Urothelium cell line (cell line): ENCODE data around the gene MSRB3.

Experiments
- DNase-seq: peaks from one replicate; pipeline ENCODE4 v3.0.0; 2011; ENCODE audit warnings: low spot score, mixed read lengths
- FAIRE-seq: peaks from 2 replicates; lab custom pipeline; 2011; peaks lifted over from hg19 to GRCh38; lab: Jason Lieb, UNC

MSRB3 gene

DNA sequence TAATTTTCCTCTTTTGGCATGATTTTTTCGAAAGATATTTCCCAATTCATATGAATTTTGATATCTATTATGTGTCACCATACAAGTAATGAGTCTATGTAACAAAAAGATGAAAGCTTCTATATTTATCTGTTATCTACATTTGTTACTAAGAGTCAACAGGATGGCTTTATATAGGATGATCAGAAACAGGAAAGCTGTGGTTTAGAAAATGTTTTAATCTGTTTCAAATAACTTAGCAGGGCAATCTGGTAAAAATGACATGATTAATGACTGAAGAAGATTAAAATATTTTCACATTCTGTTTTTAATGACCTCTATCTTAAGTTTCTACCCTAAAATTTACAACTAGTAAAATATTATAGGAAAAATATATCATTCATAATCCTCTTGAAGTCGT is 105.8 kb downstream of the MSRB3 start:
- FAIRE-seq (no peak), DNase-seq (no peak)

- FAIRE-seq (no peak), DNase-seq (no peak)
Observed at GRCh38 chr12:65387396-65387795, 108.9 kb downstream of the MSRB3 start.

DNA sequence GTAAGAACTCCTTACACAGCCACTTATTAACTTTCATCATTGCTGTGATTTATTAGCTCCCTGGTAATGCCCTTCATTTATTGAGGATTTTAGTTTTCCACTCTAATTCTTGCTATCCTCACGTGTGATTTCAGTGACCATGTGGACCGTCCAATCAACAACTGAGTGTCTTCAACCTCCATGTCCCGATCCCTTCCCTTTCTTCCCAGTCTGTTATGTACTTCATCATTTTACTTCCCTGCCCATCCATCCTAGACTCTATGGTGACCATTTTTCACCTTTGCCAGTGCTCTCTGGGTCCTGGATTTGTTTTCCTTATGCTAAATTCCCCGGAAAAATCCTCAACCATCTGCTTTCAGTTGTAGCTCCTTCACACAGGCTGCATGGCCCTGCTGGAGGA is 111.0 kb downstream of the MSRB3 start:
- no peak for DNase-seq
- FAIRE-seq = no peak

DNA sequence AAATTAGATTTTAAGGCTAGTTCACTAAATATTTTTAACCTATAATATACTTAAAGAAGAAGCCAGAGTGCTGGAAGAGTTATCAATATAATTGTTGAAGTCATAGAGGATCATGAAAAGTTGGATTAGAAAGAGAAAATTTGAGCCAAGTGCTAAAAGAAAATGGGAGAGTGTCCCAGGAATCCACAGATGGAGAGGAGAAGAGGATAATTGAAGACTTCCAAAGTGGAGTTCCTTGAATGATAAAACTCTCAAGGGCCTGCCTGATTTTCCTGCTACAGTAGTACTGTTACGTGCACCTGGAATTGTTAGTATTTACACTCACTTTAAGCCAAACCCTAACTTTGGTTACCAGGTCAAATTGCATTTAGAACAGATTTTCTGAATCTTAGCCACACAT is 113.2 kb downstream of the MSRB3 start:
- FAIRE-seq = no peak

DNA sequence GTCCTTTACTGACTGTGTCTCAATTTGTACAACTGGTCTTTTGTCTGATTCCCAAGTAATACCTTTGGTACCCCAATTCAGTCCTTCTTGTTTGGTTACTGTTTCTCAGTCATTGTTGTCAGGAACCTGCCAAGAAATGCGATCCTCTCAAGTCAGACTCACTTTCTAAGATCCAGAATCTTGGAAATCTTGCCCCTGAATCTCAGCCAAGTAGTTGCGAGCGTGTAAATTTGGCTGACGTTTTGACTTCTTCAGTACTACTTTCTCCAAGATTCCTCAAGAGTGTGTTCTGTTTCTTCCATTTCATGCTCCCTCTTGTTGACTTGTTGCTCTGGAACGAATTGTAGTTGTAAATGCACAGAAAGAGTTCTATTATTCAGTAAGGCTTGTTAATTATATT is 114.0 kb downstream of the MSRB3 start:
- FAIRE-seq (no peak), DNase-seq (no peak)

More for the DNA sequence above, 113.2 kb downstream of the MSRB3 start:
- DNase-seq = no peak

- no peak for DNase-seq
- FAIRE-seq = no peak
Observed at GRCh38 chr12:65403188-65403587, 124.7 kb downstream of the MSRB3 start.

GRCh38 chr12:65407388-65408149 is 129.1 kb downstream of the MSRB3 start:
- DNase-seq (no peak), FAIRE-seq (no peak)

DNA sequence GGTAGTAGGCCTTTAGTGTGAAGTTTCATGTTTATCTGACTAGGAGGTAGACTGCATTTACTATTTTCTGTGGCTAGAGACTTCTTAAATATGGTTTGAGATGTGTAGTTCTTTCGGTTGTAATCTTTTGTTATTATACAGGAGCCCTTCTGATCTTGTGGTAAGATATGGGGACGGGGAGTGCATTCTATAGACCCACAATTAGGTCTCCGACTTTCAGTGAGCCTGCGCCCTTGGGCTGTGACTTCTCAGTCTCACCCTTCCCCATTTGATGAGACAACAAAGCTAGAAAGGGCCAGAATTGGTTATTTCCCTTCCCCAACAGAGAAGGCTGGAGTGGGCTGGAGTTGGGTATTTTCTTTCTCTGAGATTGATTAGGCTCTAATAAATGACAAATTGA is 130.0 kb downstream of the MSRB3 start:
- DNase-seq = no peak
- no peak for FAIRE-seq

DNA sequence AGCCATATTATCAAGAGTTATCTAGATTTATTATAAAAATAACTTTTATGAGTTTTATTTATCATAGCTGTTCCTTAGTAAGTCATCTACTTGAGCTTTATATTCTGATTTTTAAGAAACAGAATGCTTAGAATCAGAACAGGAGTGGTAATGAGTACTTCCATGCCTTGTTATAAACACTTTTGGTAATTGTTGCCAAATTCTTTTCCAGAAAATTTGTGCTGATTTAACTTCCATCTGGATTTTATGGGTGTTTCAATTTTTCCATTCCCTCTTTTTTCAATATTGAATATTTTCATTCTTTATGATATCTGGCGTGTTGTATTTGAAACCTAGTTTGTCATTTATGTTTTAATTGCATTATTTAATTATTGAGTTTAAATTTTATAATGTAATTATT is 131.2 kb downstream of the MSRB3 start:
- no peak for DNase-seq
- FAIRE-seq = no peak

- DNase-seq = no peak
- FAIRE-seq = no peak
Observed at GRCh38 chr12:65411171-65411570, 132.7 kb downstream of the MSRB3 start.

GRCh38 chr12:65414526-65414925 is 136.0 kb downstream of the MSRB3 start:
- DNase-seq = no peak
- no peak for FAIRE-seq

DNA sequence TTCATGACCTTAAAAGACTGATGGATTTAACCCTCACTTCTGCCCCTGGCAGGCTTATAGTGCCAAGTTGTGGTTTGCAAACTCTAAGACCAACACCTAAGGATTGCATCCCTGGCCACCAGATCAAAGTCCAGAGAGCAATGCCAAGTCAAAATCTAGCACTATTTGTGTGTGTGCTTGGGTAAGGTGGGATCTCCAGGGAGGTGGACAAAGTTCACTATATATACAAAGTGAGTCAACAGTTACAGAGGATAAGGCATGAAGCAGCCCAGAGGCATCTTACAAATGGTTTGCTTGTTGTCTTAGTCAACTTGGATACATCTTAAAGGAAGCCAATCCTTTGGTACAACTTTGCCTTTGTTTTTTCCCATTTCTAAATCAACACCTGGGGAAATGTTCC is 137.3 kb downstream of the MSRB3 start:
- FAIRE-seq = no peak
- no peak for DNase-seq

DNA sequence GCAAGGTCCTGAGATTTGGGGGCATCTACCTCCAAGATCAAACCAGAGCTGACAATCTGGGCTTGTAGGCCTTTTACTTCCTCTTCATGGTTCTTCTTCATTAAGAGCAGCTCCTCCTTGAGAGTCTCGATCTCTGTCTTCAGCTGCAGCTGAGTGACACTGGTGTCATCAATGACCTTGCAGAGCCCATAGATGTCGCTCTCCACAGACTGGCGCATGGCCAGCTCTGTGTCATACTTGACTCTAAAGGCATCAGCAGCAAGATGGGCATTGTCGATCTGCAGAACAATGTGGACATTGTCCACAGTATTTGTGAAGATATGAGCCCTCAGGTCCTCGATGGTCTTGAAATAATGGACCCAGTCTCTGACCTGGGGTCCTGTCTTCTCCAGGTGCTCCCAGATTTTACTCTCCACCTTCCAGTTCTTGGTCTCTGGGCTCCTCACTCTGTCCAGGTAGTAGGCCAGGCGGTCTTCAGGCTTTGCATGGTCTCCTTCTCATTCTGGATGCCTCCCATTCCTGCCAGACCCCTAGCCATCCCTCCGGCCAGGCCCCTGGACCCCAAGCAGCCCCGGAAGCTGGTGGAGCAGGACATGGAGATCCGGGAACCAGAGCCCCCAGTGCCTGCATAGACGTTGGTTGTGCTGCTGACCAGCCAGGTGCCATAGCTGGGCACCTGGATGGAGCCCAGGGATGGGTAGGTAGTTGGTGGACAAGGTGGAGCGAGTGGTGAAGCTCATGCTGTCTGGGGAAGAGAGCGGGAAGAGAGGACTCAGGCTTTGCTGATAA is 141.0 kb downstream of the MSRB3 start:
- no peak for FAIRE-seq
- DNase-seq = no peak

DNA sequence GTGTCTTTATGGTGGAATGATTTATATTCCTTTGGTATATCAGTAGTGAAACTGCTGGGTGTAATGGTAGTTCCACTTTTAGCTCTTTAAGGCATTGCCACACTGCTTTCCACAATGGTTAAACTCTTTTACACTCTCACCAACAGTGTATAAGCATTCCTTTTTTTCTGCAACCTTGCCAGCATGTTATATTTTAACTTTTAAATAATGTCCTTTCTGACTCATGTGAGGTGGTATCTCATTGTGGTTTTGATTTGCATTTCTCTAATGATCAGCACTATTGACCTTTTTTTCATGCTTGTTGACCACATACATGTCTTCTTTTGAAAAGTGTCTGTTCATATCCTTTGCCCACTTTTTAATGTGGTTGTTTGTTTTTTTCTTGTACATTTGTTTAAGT is 142.5 kb downstream of the MSRB3 start:
- DNase-seq (no peak), FAIRE-seq (no peak)

DNA sequence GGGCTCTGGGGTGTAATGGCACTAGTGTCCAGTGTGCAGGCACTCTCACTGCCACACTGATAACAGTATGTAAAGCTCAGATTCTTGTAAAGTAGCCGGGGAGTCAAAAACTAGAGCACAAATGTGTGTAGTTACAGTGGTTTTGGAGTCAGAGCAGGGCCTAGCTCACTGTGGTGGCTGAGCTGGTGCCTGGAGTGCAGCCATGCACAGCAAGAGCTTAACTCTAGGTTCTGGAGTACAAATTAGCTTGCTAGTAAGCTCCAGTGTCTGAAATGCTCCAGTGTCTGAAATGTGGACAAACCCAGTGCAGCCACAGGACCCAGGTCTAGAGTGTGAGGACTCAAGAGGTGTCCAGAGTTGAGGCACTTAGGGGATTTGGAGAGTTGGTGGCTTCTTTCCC is 149.2 kb downstream of the MSRB3 start:
- no peak for FAIRE-seq

GRCh38 chr12:65430006-65430405 is 151.5 kb downstream of the MSRB3 start:
- no peak for FAIRE-seq
- DNase-seq = no peak

More for the DNA sequence above, 149.2 kb downstream of the MSRB3 start:
- no peak for DNase-seq

DNA sequence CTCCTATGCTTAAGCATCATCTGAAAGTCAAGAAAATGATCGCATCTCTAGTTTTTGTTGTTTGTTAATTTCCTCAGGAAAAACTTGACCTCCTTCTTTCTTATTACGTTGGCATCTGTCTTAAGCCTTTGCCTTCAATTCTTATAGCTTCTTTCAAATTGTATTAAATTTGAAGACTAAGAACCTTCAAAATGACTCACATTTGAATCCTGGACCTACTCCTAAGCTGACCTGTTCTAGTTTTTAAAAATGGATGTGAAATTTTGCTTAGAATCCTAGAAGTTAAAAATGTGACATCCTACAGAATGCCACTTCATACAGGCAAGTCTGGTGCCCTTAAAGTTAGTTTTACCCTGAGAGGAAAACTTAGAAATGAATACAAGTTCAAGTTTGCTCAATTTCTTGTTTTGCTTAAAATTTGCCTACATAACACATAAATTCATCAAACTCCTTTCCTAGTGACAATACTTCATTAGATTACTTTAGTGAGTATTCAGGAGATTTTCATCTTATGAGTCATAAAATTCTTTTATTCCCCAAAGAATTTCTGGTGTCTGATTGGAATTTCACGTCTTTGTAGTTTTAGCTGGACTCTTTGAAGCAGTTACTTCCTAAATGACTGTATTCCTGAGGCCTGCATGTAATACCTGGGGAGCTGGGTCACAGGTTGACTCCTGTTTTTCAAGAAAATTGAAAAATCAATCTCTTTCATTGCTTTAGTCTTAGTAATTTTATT is 152.3 kb downstream of the MSRB3 start:
- peak; percentile 64 for DNase-seq
- no peak for FAIRE-seq

DNA sequence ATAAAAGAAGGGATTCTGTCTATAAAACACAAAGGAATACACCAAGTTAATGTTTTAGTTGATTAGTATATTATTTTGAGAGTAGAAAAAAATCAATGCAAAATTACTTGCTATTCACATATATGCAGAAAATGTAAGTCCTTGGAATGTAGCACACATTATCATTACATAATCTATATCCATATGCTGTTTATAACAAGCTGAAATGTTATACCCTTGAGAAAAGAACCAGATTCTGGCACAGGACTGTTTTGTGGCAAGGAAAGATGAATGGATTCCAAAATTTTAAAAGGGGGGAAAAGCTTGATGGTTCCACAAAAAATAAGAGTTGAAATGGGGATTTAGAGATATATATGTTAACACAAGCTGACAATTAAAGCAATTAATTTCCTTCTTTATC is 153.6 kb downstream of the MSRB3 start:
- FAIRE-seq = no peak
- DNase-seq = no peak

DNA sequence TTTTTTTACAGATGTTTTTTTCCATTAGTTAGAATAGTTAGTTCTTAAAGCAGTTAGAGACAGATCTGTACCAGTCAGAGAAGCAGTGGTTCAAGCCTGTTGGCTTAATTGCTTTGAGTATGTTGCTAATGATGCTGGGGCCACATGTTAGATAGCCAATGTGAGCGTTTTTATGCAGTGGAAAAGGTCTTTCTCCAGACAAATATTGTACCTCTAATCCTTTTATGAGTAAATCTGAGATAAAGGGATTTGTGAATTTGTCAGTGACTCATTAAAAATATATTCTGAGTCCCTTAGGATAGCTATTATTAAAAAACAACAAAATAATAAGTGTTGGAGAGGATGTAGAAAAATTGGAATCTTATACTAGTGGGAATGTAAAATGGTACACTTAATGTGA is 154.2 kb downstream of the MSRB3 start:
- DNase-seq = no peak
- no peak for FAIRE-seq

DNA sequence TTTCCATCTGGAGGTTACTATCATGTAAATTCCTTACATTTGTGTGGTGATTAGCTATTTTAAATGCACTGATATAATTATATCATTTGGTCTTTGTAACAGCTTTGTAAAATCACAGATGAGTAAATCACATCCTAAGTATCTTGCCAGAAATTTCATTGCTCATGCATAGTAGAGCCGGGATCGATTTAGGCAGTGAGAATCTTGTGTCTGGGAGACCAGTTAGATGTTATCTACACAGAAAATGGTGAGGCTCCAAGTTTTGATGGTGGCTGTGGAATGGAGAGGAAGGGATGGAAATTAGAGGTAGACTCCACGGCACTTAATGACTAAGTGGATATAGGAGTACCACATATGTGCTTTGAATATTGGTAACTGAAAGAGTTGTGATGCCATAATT is 156.3 kb downstream of the MSRB3 start:
- DNase-seq = no peak
- FAIRE-seq = no peak

GRCh38 chr12:65443038-65443437 is 164.6 kb downstream of the MSRB3 start:
- DNase-seq (no peak), FAIRE-seq (no peak)

- FAIRE-seq (no peak), DNase-seq (no peak)
Observed at GRCh38 chr12:65444996-65445395, 166.5 kb downstream of the MSRB3 start.
